ENCODE results near the gene GALNT4.

The GALNT4 gene

GRCh38 chr12:89552376-89552775 is 27.8 kb upstream of the GALNT4 start:
- TF ChIP-seq EZH2phosphoT487 (IDR thresholded peaks at IDR 0.05; ENCODE audit: borderline replicate concordance) (no peak), CTCF (conservative IDR thresholded peaks at IDR 0.05; ENCODE audit: low read length) (no peak)
- H3K79me2 ChIP-seq (ENCODE audit: insufficient read depth, low read length): no peaks in the 10 kb centered on the region
- H2AFZ ChIP-seq (ENCODE audit: low read length): no peak overlapping the region
- no peaks in the 10 kb centered on the region for H3F3A ChIP-seq (ENCODE audit: low read depth)
- H3K9ac ChIP-seq (ENCODE audit: low read depth, low read length, poor library complexity, severe bottlenecking): no peak overlapping the region
- H3K9me2 ChIP-seq (replicated peaks; ENCODE audit: low read depth, low read length): no peaks in the 10 kb centered on the region
- H3K9me3 ChIP-seq (ENCODE audit: insufficient read depth, low read depth, low read length): no peaks in the 10 kb centered on the region
- no peaks in the 10 kb centered on the region for H4K20me1 ChIP-seq (ENCODE audit: insufficient read depth, low read length, poor library complexity, severe bottlenecking)
- H3K36me3 ChIP-seq (ENCODE audit: insufficient read depth, low read length): no peaks in the 10 kb centered on the region
- no peak overlapping the region for H3K4me3 ChIP-seq (ENCODE audit: low read length, poor library complexity, severe bottlenecking)
- no peak overlapping the region for H3K4me2 ChIP-seq (ENCODE audit: low read depth, low read length, poor library complexity, severe bottlenecking)
- no peaks in the 10 kb centered on the region for H3K27me3 ChIP-seq (ENCODE audit: insufficient read depth, low read length, poor library complexity, severe bottlenecking)
- no peaks in the 10 kb centered on the region for H3K4me1 ChIP-seq (ENCODE audit: insufficient read depth, low read length, poor library complexity, severe bottlenecking)

GRCh38 chr12:89551747-89552146 is 27.2 kb upstream of the GALNT4 start:
- H3K27me3 ChIP-seq (ENCODE audit: insufficient read depth, low read length, poor library complexity, severe bottlenecking): no peaks in the 10 kb centered on the region
- H2AFZ ChIP-seq (ENCODE audit: low read length): no peak overlapping the region
- no peaks in the 10 kb centered on the region for H3K9me3 ChIP-seq (ENCODE audit: insufficient read depth, low read depth, low read length)
- H3F3A ChIP-seq (ENCODE audit: low read depth): no peaks in the 10 kb centered on the region
- no peak overlapping the region for H3K4me2 ChIP-seq (ENCODE audit: low read depth, low read length, poor library complexity, severe bottlenecking)
- H3K36me3 ChIP-seq (ENCODE audit: insufficient read depth, low read length): no peaks in the 10 kb centered on the region
- no peak overlapping the region for H3K9ac ChIP-seq (ENCODE audit: low read depth, low read length, poor library complexity, severe bottlenecking)
- no peaks in the 10 kb centered on the region for H4K20me1 ChIP-seq (ENCODE audit: insufficient read depth, low read length, poor library complexity, severe bottlenecking)
- H3K9me2 ChIP-seq (replicated peaks; ENCODE audit: low read depth, low read length): no peaks in the 10 kb centered on the region
- TF ChIP-seq EZH2phosphoT487 (IDR thresholded peaks at IDR 0.05; ENCODE audit: borderline replicate concordance) (no peak), CTCF (conservative IDR thresholded peaks at IDR 0.05; ENCODE audit: low read length) (no peak)
- no peaks in the 10 kb centered on the region for H3K4me1 ChIP-seq (ENCODE audit: insufficient read depth, low read length, poor library complexity, severe bottlenecking)
- no peaks in the 10 kb centered on the region for H3K79me2 ChIP-seq (ENCODE audit: insufficient read depth, low read length)
- H3K4me3 ChIP-seq (ENCODE audit: low read length, poor library complexity, severe bottlenecking): no peak overlapping the region

- Histone ChIP-seq H3K9ac (ENCODE audit: low read depth, low read length, poor library complexity, severe bottlenecking) (no peak overlapping the region), H3K79me2 (ENCODE audit: insufficient read depth, low read length) (no peaks in the 10 kb centered on the region), H3K36me3 (ENCODE audit: insufficient read depth, low read length) (no peaks in the 10 kb centered on the region), H3F3A (ENCODE audit: low read depth) (no peaks in the 10 kb centered on the region), H3K4me1 (ENCODE audit: insufficient read depth, low read length, poor library complexity, severe bottlenecking) (no peaks in the 10 kb centered on the region), H3K9me2 (replicated peaks; ENCODE audit: low read depth, low read length) (no peaks in the 10 kb centered on the region), H2AFZ (ENCODE audit: low read length) (no peak overlapping the region), H3K9me3 (ENCODE audit: insufficient read depth, low read depth, low read length) (no peaks in the 10 kb centered on the region), H3K27me3 (ENCODE audit: insufficient read depth, low read length, poor library complexity, severe bottlenecking) (no peaks in the 10 kb centered on the region), H3K4me2 (ENCODE audit: low read depth, low read length, poor library complexity, severe bottlenecking) (no peak overlapping the region), H3K4me3 (ENCODE audit: low read length, poor library complexity, severe bottlenecking) (no peak overlapping the region), H4K20me1 (ENCODE audit: insufficient read depth, low read length, poor library complexity, severe bottlenecking) (no peaks in the 10 kb centered on the region)
- no peak for TF ChIP-seq CTCF (conservative IDR thresholded peaks at IDR 0.05; ENCODE audit: low read length)
- no peak for TF ChIP-seq EZH2phosphoT487 (IDR thresholded peaks at IDR 0.05; ENCODE audit: borderline replicate concordance)
Observed at GRCh38 chr12:89547101-89547500, 22.5 kb upstream of the GALNT4 start.
